Aorta (tissue), 5 donors: ENCODE data around the gene PRODH. TPM values are rescaled to one million over a fixed set of nuclear protein-coding genes. Genes with fewer than 3 reads are reported as not detected.
A peak's percentile ranks its signal among the peaks of the same experiment; 100 is the strongest.
"Not testable (repeated sequence)": the region's sequence is repeated elsewhere in the genome, so short reads cannot be mapped to it uniquely, and the experiment has no call there.

ENCODE experiments used
- ATAC-seq: fragments of 200-7000 bp; cut with Tn5 transposase; one replicate; pipeline ENCODE4 v1.9.1; 2022; ENCODE audit warnings: moderate library complexity; ENCODE audit not compliant: low FRiP score
- DNase-seq, 2 donors: peaks; one replicate each; pipeline ENCODE4 v3.0.0-alpha.2; 2020
- H3K27ac ChIP-seq, 2 donors: one replicate each; pipeline ENCODE4 v1.5.1; 2013; ENCODE audit warnings: low read length in 2 of 2, mild to moderate bottlenecking in 2 of 2, moderate library complexity in 2 of 2, control low read depth in 1 of 2, inconsistent platforms in 1 of 2, low read depth in 1 of 2
- H3K27me3 ChIP-seq, 2 donors: one replicate each; pipeline ENCODE4 v1.6.1; 2013; ENCODE audit warnings: control low read depth in 1 of 2, low read length in 1 of 2, mild to moderate bottlenecking in 1 of 2, moderate library complexity in 1 of 2; ENCODE audit not compliant: insufficient read depth in 2 of 2, control insufficient read depth in 1 of 2
- H3K36me3 ChIP-seq, 2 donors: one replicate each; pipeline ENCODE4 v1.6.1; 2013; ENCODE audit warnings: control low read depth in 1 of 2, low read length in 1 of 2, mild to moderate bottlenecking in 1 of 2; ENCODE audit not compliant: insufficient read depth in 2 of 2, control insufficient read depth in 1 of 2
- H3K4me1 ChIP-seq, 2 donors: one replicate each; pipeline ENCODE4 v1.6.1; 2013; ENCODE audit warnings: low read length in 2 of 2, control low read depth in 1 of 2, mild to moderate bottlenecking in 1 of 2, moderate library complexity in 1 of 2; ENCODE audit not compliant: insufficient read depth in 2 of 2, control insufficient read depth in 1 of 2
- H3K4me3 ChIP-seq, 2 donors: one replicate each; pipeline ENCODE4 v1.5.1; 2013; ENCODE audit warnings: low read length in 2 of 2, control low read depth in 1 of 2, mild to moderate bottlenecking in 1 of 2
- H3K9me3 ChIP-seq: one replicate; pipeline ENCODE4 v1.6.1; 2013; ENCODE audit warnings: mild to moderate bottlenecking, low read length; ENCODE audit not compliant: control insufficient read depth
- WGBS, 2 donors: extraction: QIAGEN DNeasy Blood & Tissue Kit; methylation state at CpG; one replicate each; pipeline ENCODE4 v1.1.7; 2013; 5-methylcytosine and 5-hydroxymethylcytosine counted together
- intact Hi-C, 2 donors: fragments of 100-400 bp; cut with DNase I; formaldehyde crosslinking; loops; one replicate each; pipeline versions ENCODE4 v1.14.2 to v1.15.0; 2022
- polyA plus RNA-seq, 2 donors: library from polyadenylated mRNA; stranded (reverse); fragments of 200-250 nt; gene quantifications; one replicate each; pipeline ENCODE4 v1.2.3, GENCODE V29; 2013
- total RNA-seq, 2 donors: library from RNA; stranded (reverse); fragmentation: NEBNext Ultra II Directional; extraction: Animal tissue kit (Norgen Biotek cat#: 25700); gene quantifications; one replicate each; pipeline ENCODE4 v1.2.1, GENCODE V29; 2021
- donor health status: healthy with polysubstance abuse.
- donor health status: Bipolar disorder and iron deficiency.
- donor health status: DM: no; HTN: no; CAD: no.
- donor health status: DM: no; HTN: no; CAD: no.
- donor health status: DM: yes; HTN: yes; CAD: no.

PRODH gene
- total and polyA plus RNA-seq, 4 donors, result 1.0 to 2.3 (median 1.7) TPM

DNA sequence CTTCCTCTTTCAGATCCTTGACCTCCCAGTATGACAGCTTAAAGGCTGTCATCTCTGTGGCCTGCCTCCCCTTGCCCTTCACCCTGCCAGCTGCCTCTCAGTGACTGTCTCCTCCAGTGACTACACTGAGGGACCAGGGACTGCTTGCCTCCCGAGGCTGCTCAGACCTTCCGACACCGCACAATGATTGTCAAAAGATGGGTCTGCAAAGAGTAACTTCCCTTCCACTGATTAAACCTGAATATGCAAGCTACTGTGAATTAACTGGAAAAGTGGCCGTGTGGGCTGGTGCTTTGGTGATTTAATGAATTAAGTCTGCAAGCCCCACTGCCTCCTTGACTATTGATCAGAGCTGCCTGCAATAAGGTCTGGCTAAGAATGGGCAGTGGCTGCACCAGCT lies 51.6 kb downstream of the PRODH start:
- H3K27me3 ChIP-seq, DNase-seq, H3K9me3 ChIP-seq, H3K36me3 ChIP-seq, H3K4me1 ChIP-seq, H3K4me3 ChIP-seq, intact Hi-C loops, H3K27ac ChIP-seq, ATAC-seq: not testable (repeated sequence)
- WGBS, 2 donors, result 75 to 77% methylated on average over 4 of the region's 4 CpGs

DNA sequence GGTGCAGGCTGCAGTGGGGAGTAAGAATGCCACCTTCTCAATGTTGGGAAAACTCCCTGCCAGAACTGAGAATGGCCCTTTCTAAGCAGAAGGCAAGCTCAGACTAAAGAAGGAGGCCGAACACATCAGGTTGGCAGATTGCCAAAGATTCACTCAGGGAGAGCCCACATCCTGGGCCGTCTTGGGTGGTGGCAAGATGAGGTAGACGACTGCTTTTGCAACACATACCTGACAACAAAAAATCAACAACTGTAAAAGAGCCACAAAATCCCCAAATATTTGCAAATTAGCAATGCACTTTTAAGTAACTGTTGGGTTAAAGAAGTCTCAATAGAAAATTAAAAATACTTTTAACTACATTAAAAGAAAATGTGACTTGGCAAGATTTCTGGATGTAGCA lies 54.8 kb downstream of the PRODH start:
- intact Hi-C loops, H3K4me3 ChIP-seq, H3K27me3 ChIP-seq, H3K36me3 ChIP-seq, H3K9me3 ChIP-seq, H3K4me1 ChIP-seq, ATAC-seq, H3K27ac ChIP-seq: not testable (repeated sequence)
- WGBS, 2 donors, result 55 to 58% methylated on average over 3 of the region's 3 CpGs
- peak in 1 of 2 donors; percentile 45 for DNase-seq

Other genes with a start within 250 kb of the PRODH start
- 1 to 10 TPM in 1 of 2 donors, under 1 TPM in 1; 0.88 to 1.7 TPM for gene DGCR6, start 30.0 kb downstream of the PRODH start, total RNA-seq
- gene DGCR6, start 30.0 kb downstream of the PRODH start, polyA plus RNA-seq, result 1 to 10 TPM; 3.3 to 5.8 TPM
- 10 to 100 TPM; 37.0 to 43.5 TPM for gene DGCR2, start 186.1 kb upstream of the PRODH start, total RNA-seq
- gene DGCR2, start 186.1 kb upstream of the PRODH start, polyA plus RNA-seq, result 10 to 100 TPM; 19.7 to 27.4 TPM
- gene TSSK2, start 195.0 kb upstream of the PRODH start, total RNA-seq, result not detected
- gene TSSK2, start 195.0 kb upstream of the PRODH start, polyA plus RNA-seq, result under 1 TPM; 0.08 to 0.50 TPM
- 10 to 100 TPM; 11.9 to 13.0 TPM for gene ESS2, start 208.4 kb upstream of the PRODH start, total RNA-seq
- gene ESS2, start 208.4 kb upstream of the PRODH start, polyA plus RNA-seq, result 10 to 100 TPM in 1 of 2 donors, 1 to 10 TPM in 1; 8.3 to 26.9 TPM
- gene GSC2, start 214.0 kb upstream of the PRODH start, total RNA-seq, result not detected
- gene GSC2, start 214.0 kb upstream of the PRODH start, polyA plus RNA-seq, result not detected
- 10 to 100 TPM; 45.8 to 51.6 TPM for gene SLC25A1, start 242.4 kb upstream of the PRODH start, total RNA-seq
- gene SLC25A1, start 242.4 kb upstream of the PRODH start, polyA plus RNA-seq, result 10 to 100 TPM; 36.7 to 49.3 TPM